AG20443 (cell line): ENCODE results near the gene SERPIND1.
A peak's percentile ranks its signal among the peaks of the same experiment; 100 is the strongest.
"Not testable (repeated sequence)": the region's sequence is repeated elsewhere in the genome, so short reads cannot be mapped to it uniquely, and the experiment has no call there.

Source experiments
- DNase-seq: peaks from one replicate; pipeline ENCODE4 v3.0.0; 2012; ENCODE audit warnings: low spot score, mixed read lengths

Gene SERPIND1, protein sequence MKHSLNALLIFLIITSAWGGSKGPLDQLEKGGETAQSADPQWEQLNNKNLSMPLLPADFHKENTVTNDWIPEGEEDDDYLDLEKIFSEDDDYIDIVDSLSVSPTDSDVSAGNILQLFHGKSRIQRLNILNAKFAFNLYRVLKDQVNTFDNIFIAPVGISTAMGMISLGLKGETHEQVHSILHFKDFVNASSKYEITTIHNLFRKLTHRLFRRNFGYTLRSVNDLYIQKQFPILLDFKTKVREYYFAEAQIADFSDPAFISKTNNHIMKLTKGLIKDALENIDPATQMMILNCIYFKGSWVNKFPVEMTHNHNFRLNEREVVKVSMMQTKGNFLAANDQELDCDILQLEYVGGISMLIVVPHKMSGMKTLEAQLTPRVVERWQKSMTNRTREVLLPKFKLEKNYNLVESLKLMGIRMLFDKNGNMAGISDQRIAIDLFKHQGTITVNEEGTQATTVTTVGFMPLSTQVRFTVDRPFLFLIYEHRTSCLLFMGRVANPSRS

GRCh38 chr22:20773793-20774212, at the start of gene SERPIND1:
TSS of gene SERPIND1 (plus strand) at chr22:20774113. CDS start at chr22:20779313, 5,200 bp downstream.
- no peak for DNase-seq

- no peak for DNase-seq
Measured at GRCh38 chr22:20724676-20725454, 49.0 kb upstream of the SERPIND1 start.

GRCh38 chr22:20725987-20726558, 47.8 kb upstream of the SERPIND1 start:
- no peak for DNase-seq

DNA sequence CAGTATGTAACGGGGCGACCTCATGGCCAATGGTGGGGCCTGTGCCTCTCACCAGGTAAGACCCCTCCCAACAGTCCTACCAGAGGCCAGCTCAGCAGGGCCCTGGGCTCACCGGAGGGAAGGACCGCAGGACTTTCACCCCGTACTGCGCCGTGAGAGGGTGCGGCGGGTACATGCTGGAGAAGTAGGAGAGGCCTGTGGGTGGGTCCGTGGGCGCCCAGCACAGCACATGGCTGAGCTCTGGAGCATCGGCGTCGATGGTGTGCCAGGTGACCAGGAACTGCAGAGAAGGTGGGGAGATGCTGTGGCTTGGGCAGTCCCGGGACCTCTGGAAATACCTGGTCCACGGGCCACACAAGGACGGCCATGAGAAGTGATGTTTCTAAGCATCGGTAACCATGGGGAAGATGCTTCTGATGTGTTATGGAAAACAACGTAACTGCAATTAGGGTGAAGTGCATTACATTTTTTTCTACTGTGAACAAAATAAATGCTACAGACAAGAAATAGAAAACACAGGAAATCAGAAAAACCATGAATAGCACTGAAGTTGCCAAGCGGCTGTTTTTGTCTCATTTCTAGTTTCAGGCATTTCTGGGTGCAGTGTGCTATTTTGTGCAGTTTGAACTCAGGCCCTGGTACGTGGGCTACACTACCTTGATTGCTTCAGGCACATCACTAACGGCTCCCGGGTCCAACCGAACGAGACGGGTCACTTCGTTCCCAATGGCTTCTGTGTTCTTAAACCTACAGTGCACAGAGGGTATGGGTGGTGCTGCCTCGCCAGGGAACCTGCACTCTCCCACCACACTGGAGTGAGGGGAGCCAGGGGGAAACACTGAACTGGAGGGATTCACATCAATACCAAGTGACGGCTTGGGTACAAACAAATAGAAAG, 46.5 kb upstream of the SERPIND1 start:
- no peak for DNase-seq

GRCh38 chr22:20728523-20729190, 45.3 kb upstream of the SERPIND1 start:
- DNase-seq: no peak

DNA sequence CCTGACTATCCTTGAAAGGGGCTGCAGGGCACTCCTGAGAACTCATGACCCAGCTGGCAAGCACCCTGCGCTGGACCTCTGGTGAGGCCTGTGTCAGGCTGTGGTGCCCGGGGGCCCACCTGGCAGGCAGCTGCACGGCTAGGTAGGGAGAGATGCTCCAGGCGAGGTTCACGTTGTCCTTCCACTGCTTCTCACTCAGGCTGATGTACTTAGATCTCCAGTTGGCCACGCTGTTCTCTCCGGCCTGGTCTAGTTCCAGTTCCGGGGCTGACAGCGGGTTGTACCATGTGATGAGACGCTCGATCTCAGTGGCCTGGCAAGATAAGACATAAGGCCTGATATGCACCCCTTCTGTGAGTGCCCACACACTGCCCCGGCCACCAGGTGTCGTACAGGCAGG, 44.7 kb upstream of the SERPIND1 start:
- no peak for DNase-seq

DNA sequence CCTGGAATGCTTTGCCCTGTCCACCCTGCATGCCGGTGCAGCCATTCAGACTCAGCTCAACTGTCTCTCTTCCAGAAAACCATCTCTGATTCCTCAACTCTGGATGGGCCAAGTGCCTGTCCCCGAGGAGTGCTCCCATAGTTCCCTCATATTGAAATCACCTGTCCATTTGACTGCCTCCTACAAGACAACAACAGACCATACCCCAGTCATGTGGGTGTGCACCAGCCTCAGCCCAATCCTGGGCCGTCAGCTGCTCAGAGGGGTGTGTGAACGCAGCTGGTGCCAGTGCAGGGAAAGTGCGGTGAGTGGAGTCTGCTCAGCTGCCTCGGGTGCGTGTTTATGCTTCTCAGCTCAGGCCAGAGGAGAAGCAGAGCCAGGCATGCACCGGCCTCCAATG, 41.5 kb upstream of the SERPIND1 start:
- DNase-seq: not testable (repeated sequence)

DNA sequence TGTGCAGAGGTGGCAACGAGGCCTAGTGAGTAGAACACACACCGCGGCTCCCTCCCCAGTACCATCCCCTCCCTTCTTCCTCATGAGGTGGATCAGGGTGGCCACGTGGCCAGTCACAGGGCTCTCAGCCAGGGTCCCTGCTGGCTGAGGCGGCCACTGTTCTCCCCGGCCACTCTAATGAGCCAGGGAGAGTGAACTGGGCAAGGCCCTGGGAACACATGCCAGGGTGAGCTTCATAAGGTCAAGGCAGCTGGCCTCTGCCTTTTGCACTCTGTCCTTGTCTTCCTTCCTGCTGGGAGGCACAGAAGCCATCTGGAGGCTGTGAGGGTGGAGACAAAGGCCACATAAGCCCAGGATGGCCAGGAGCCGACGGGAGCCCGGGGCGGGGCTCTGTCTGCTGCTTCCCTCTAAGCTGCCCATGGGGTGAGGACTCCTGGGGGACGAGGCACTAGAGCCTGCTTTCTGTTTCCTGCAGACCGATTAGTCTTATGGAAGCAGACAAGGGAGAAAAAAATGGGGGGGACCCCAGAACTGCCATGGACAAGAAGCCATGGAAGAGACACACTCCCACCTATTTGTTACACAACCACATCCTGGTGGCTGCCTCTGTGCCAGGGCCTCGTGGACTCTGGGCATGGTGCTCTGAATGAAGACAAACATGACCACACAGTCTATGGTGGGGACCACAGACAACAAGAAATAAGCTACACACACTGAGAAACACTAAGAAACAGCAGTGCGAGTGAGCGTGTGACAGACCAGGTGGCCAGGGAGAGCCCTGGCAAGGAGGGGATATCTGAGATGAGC, 38.4 kb upstream of the SERPIND1 start:
- DNase-seq: not testable (repeated sequence)

DNA sequence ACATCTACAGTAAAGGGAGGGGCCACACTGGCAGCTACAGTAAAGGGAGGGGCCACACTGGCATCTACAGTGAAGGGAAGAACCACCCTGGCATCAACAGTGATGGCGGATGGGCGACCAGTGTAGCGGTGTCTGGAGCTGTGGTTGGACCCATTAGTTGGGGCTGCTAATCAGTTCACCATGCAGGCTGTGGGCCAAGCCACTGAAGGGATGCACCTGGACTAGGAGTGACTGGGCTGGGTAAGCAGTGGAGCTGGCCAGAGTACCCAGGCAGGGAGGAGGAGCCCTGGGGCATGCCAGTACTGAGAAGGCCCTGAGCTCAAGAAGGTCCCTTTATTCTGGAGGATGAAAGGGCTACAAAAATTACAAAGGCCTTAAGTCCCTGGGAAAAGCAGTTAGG, 37.0 kb upstream of the SERPIND1 start:
- DNase-seq: not testable (repeated sequence)

DNA sequence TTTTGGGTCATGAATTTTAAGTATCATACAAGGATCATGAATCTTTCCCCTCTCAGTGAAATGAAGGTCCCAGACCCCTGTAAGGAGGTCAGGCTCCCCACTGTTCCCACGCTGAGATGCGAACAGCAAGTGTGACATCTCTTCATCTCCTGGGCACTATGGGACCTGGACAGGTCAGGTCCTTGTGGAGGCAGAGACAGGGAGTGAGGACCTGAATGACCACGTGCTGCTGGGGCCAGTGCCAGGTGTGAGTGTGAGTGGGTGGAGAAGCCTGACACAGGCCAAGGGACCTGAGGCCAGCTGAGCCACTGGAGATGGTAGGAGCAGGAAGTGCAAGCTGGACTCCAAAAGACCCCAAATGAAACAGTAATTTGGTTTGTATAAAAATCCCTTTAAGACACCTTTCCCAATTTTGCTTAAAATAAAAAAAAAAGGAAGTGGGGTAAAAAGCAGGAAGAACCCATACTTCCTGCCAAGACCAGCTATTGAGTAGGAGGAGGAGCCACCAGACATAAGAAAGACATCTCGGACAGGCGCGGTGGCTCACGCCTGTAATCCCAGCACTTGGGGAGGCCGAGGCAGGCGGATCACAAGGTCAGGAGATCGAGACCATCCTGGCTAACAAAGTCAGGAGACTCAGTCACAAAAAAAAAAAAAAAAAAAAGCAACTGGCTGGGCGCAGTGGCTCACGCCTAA, 35.4 kb upstream of the SERPIND1 start:
- no peak for DNase-seq

DNA sequence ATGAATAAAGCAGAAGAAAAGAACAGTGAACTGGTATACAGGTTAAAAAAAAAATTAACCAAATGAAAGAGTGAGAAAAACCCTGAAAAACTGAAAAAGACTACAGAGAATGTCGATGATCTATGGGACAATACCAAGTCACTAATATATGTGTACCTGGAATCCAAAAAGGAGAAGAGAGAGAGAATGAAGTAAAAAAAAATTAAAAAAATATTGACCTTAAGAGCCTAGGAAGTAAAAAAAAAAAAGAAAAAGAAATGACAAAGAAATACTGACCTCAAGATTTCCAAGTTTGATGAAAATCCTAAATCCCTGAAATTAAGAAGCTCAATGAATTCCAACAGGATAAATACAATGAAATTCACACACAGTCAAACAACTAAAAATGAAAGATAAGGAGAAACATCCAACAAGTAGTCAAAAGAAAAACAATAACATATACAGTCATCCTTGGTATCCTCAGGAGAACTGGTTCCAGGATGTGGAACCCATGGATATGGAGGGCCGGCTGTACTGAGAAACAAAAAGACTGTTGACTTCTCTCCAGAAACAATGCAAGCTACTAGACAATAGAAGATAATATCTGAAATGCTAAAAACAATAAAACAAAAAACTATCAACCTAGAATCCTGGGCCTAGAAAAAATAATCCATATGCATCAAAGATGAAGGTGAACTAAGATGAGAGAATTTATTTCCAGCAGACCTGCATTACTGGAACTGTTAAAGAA, 33.5 kb upstream of the SERPIND1 start:
- no peak for DNase-seq

DNA sequence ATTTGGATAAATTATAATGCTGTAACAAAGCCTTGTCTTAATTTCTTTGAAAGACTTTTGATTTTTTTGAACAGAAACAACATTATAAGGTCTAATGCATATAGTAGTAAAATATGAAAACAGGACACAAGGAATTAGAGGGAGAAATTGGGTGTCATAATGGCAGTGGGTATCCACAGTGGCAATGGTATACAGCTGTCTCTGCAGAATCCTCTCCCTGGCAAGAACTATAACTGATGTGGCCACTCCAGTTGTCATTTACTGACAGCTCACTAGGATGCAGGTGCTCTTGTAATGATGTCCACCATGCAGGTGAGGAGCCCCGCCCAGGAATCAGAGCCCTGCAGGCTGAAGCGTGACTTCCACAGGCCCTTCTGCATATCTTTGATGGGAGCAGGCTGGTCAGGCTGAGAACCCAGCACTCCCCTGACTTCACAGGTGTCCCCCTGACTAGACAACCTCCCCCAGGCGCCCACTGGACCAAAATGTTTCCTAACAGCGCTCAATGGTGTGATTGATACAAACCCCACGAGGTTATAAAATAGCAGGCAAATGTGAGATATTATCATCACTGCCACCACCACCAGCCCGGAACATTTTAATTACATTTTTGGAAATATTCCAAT, 32.8 kb upstream of the SERPIND1 start:
- no peak for DNase-seq

DNA sequence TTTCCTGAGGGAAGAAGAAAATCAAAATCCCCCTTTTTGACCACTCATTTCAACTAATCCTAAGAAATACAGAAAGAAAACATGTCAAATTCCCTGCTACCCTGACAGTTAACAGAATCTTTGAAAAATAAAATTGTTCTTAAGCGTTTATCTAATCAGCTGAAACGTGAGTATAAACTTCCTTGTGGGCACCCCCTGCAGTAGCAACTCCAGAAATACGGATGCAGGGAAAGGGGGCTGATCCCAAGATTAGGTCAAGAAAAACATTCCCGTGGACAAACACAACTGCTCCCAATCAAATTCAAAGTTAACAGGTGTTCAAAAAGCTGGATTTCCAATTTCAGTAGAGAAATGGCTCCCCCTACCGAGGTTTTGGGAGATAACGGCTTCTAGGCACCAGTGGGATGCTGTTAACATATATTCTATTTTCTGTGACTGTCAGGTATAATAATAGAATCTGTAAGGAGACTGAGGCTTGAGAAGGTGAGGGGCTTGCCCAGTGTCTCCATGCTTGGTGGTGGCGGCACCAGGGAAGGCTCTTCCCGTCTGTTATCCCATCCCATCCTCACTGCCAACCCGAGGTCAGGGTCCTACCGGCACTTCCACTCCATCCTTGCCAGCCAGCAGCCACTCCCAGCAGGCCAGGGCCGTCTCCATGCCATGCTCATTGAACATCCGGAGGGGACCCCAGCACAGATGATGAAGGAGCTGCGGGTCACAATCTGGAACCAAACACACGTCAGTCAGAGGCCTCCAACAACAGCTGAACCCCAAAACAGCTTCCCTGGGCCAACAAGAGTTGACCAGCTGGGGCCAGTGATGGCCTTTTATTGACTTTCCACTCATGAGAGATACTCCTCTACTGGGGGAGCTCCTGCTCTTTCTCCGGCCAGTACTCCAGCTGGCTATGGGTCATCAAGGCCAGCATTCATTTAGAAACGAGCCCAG, 32.0 kb upstream of the SERPIND1 start:
- DNase-seq: peak; percentile 53

- no peak for DNase-seq
Measured at GRCh38 chr22:20742764-20743163, 31.1 kb upstream of the SERPIND1 start.

GRCh38 chr22:20744456-20744855, 29.5 kb upstream of the SERPIND1 start:
- no peak for DNase-seq

DNA sequence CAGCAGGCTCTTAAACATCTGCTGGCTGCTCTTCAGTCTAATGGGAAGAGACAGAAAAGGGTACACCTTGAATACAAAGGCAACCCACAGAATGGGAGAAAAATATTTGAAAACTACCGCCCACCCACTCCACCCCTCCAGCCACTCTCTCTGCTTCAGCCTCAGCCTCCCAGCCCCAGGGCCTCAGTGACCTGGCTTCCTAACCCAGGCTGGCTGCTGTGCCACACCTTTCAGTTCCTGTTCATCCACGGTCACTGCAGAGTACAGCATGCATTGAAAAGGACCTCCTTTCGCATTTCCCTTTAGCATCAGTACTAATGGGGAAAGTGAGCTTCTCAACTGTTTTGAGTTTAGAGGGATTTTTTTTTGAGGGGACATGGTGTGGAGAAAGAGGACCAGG, 28.8 kb upstream of the SERPIND1 start:
- DNase-seq: no peak
